NCI-H2196 (cell line): ENCODE measurements around the gene FYN.

Experiments
- DNase-seq: peaks from one replicate; lab custom pipeline; 2025; ENCODE audit not compliant: unreplicated experiment; lab: John Stamatoyannopoulos, UW

FYN gene

DNA sequence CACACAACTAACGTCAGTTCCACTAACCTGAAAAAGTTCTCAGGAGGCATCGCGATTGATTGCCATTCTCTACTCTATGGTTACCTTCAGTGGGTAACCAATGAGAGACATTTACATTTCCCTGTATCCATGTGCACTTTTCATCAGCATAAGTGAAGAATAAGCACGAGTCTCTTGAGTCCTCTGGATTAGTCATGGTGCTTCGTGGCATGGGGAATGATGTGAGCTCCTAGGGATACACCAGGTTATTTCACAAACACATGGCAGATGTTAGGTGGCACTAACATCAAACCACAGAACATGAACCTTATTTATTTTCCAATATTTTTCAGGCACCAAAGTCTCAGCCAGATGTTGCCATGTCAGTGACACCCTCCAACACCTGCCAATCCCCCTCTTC lies 64.0 kb downstream of the FYN start:
- DNase-seq, result no peak

- DNase-seq, result no peak
These were observed 64.8 kb downstream of the FYN start for GRCh38 chr6:111808493-111808892.

DNA sequence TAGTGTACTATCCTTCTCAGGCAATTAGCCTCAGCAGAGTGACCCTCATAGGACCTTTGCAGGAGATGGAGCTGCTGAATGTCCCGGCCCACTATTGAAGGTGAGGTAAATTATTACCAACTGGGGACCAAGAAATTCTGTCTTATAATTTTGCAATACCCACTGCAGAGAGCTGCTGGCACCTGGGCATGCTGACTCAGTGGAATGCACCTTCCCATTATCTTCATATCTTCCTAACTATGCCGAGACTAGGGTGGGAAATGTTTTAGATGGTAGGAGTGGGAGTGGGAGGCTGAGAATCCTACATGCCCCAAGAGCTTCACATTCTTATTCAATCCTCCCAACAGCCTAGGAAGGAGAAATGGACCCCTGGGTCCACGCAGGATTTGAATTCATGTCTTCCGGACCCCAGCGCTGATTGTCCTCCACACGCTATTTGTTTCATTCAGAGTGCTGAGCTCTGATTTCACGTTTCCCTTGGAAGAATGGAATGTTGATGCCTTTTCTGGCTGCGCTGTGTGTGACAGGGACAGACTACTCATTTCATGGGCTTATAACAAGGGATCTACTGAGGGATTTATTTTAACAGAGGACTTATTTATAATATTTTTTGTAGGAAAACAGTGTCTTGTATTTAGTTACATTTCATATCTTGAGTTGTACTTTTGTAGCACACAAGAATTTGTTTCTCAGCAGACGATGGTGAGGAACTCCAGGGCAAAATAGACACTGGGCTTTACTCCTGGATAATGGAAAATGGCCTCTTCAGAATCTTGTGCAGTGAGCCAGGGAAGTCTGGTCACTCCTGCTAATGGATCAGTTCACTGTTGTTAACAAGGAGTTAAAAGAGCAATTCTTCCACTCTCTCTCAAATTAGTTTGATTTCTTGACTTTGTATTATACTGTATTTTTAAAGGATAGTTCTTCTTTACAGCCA lies 66.4 kb downstream of the FYN start:
- DNase-seq, result no peak

- no peak for DNase-seq
These were observed 67.1 kb downstream of the FYN start for GRCh38 chr6:111806165-111806547.

- no peak for DNase-seq
These were observed 67.6 kb downstream of the FYN start for GRCh38 chr6:111805511-111806164.

- DNase-seq, result no peak
These were observed 68.5 kb downstream of the FYN start for GRCh38 chr6:111804627-111805235.

GRCh38 chr6:111803804-111804203 lies 69.4 kb downstream of the FYN start:
- DNase-seq, result no peak

DNA sequence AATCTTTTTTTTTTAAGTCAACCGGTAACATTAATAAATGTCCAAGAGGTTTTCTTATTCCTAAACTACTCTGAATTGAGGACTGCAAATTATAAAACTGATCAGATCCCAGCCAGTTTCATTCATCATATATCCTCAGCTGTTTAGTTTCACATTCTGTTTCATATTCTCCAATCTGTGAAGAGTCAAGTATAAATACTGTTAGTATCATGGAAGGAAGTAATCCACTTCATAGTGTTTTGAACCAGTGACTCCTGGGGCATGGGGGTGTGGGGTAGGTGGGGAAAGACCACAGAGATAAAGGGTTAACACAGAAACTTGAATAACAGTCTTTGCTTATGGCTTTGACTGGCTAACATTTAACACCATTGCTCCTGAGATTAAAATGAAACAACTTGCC lies 69.9 kb downstream of the FYN start:
- no peak for DNase-seq

- DNase-seq, result no peak
These were observed 70.4 kb downstream of the FYN start for GRCh38 chr6:111802720-111803330.

DNA sequence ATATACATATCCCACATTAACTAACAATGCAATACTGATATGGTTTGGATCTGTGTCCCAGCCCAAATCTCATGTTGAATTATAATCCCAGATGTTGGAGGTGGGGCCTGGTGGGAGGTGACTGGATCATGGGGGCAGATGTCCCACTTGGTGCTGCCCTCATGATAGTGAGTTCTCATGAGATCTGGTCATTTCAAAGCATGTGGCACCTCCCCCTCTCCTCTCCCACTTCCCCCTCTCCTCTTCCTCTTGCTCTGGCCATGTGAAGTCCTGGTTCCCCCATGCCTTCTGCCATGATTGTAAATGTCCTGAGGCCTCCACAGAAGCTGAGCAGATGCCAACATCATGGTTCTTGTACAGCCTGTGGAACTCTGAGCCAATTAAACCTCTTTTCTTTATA lies 71.2 kb downstream of the FYN start:
- DNase-seq, result no peak

- DNase-seq, result no peak
These were observed 72.4 kb downstream of the FYN start for GRCh38 chr6:111800821-111801220.

GRCh38 chr6:111800259-111800765 lies 72.9 kb downstream of the FYN start:
- DNase-seq, result no peak

GRCh38 chr6:111799576-111800258 lies 73.5 kb downstream of the FYN start:
- DNase-seq, result no peak

DNA sequence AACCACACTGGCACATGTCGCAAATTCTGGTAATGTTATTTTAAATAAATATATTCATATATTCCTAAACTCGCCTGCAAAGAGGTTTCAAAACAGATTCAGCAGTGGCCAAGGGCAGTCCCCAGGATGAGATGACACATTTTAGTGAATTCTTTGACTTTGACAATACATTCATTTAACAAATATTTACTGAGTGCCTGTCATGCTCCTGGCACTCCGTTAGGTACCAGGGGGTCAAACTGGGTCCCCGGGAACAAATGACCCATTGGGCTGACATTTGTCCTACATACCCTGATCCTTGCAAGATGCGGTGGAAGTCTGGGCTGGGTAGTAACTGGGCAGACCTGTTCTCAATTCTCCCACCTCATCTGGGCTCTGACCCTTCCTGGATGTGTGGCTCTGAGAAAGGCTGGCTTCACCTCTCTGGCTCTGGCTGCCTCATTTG lies 74.9 kb downstream of the FYN start:
- no peak for DNase-seq

GRCh38 chr6:111796310-111796918 lies 76.8 kb downstream of the FYN start:
- DNase-seq, result no peak

DNA sequence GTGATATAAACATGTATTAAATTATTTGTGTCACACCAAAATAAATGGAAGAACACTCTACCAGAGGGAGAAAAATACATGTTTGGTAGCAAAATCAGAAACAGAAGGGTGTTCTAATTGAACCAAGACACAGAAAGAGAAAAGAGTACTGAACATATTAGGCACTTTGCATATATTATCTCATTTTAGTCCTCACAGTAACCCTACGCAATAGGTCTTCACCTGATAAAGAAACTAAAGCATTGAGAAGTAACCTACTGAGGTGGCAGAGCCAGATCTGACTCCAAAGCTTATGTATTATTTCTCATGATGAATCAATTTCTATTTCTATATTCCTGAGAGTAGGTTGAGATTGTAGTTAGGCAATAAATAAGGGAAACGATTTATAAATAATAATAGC lies 77.7 kb downstream of the FYN start:
- DNase-seq, result no peak

DNA sequence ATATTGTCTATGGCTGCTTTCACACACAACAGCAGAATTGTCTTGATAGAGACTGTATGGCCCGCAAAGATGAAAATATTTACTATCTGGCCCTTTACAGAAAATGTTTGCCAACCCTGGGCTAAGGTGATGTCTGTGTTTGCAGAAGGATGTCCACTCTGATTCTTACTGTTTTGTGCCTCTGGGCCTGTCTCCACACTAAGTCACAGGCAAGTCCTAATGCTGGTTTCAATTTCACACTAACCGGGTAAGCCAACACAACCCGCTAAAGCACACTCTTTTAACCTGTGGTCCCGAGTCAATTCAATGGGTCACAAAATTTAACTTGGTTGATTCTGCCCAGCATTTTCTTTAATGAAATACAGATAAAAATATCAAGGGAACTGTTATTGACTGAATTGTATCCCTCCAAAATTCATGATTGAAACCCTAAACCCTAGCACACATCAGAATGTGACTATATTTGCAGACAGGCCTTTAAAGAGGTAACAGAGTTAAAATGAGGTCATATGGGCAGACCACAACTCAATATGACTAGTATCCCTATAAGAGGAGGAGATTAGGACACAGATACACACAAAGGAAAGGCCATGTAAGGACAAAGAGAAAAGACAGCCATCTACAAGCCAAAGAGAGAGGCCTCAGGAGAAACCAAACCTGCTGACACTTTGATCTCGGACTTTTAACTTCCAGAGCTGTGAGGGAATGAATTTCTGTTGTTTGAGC lies 78.4 kb downstream of the FYN start:
- no peak for DNase-seq

DNA sequence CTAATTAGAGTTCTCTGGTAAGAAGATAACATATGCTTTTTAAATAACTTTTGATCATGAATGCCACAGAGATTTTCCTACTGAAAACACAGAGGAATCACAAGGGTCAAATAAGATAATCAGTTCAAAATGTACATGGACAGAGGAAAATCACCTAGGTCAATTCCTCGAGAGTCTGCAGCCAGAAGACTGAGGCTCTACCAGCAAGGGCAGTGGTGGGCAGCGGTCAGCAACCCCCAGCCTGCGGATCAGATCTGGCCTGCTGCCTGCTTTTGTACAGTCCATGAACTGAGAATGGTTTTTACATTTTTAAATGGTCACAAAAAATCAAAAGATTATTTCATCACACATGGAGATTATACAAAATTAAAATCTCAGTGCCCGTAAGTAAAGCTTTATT lies 79.0 kb downstream of the FYN start:
- no peak for DNase-seq

DNA sequence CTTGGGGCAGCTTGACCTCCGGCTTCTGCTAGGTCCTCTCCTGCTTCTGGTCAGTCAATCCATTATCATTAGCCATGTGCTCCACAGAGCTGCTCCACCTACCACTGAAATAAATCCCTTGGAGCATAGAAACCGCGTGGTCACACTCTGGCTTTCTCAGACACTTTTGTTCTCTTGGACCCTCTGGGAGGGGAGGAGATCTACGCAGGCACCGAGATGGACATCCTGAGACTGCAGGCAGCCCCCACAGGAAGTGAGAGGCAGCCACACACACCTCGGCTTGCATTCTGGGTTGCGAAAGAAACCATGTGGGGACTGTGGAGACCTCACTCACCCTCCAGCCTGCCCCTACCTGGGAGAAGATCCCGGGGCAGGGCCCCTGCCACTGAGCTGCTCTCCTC lies 79.5 kb downstream of the FYN start:
- DNase-seq, result no peak
